K562 (cell line): ENCODE measurements around the gene AAGAB. TPM values are rescaled to one million over a fixed set of nuclear protein-coding genes. Genes with fewer than 3 reads are reported as not detected.

Source experiments
- ATAC-seq: fragments of 200-7000 bp; cut with Tn5 transposase; 3 replicates; pipeline ENCODE4 v1.9.1; 2020; ENCODE audit warnings: moderate library complexity
- BruUV-seq: library from RNA; stranded (reverse); fragments of 400-500 nt; replicated peaks from 2 replicates; lab custom pipeline; 2021; lab: Mats Ljungman, UMichigan
- CTCF ChIA-PET: fragments of 300-600 bp; formaldehyde crosslinking; extraction: SDS; loops from one replicate; lab custom pipeline; 2021; ENCODE audit warnings: low intra/inter-chr PET ratio; lab: Yijun Ruan, JAX
- POLR2A ChIA-PET: fragments of 300-600, 350-650 bp; sonication (Branson Sonifier 250); formaldehyde crosslinking; extraction: SDS; loops from one replicate; lab custom pipeline; 2021; ENCODE audit warnings: antibody characterized with exemption, inconsistent platforms; lab: Yijun Ruan, JAX
- DNase-seq, 4 experiments: peaks; one replicate each; pipeline versions ENCODE4 v3.0.0 to v3.0.0-alpha.2; 2011 to 2018; ENCODE audit warnings: low spot score in 3 of 4, mixed read lengths in 3 of 4; ENCODE audit errors: extremely low read depth in 1 of 4
- FAIRE-seq: peaks from 2 replicates; lab custom pipeline; 2011; peaks lifted over from hg19 to GRCh38; lab: Jason Lieb, UNC
- H2AFZ ChIP-seq: 2 replicates; pipeline ENCODE4 v1.6.0; 2011; ENCODE audit warnings: low read depth, low read length, control low read depth, inconsistent platforms
- H3K27ac ChIP-seq: fragments of 200-600 bp; 3 replicates; pipeline ENCODE4 v1.8.0; 2011; ENCODE audit warnings: low read depth, mild to moderate bottlenecking, control low read depth, inconsistent platforms, low read length, moderate library complexity, mixed read lengths; ENCODE audit errors: extremely low read depth
- H3K27me3 ChIP-seq, 2 experiments: fragments of 300-600 bp in 1 of 2; 2 replicates in 1 of 2; 3 replicates in 1 of 2; pipeline versions ENCODE4 v1.6.0 to v1.8.0; 2011; ENCODE audit warnings: inconsistent platforms in 2 of 2, low read length in 2 of 2, mild to moderate bottlenecking in 1 of 2, mixed read lengths in 1 of 2, moderate library complexity in 1 of 2; ENCODE audit not compliant: control insufficient read depth in 2 of 2, insufficient read depth in 2 of 2
- H3K36me3 ChIP-seq: fragments of 300-600 bp; 3 replicates; pipeline ENCODE4 v1.8.0; 2011; ENCODE audit warnings: mild to moderate bottlenecking, low read length, inconsistent platforms; ENCODE audit not compliant: control insufficient read depth, insufficient read depth
- H3K4me1 ChIP-seq, 2 experiments: fragments of 200-600 bp in 1 of 2; replicated peaks in 1 of 2; 2 replicates in 1 of 2; 3 replicates in 1 of 2; pipeline versions ENCODE4 v1.5.1 to v1.8.0; 2011; ENCODE audit warnings: inconsistent platforms in 2 of 2, low read length in 2 of 2, mild to moderate bottlenecking in 1 of 2, mixed read lengths in 1 of 2, moderate library complexity in 1 of 2; ENCODE audit not compliant: control insufficient read depth in 2 of 2, insufficient read depth in 2 of 2
- H3K4me2 ChIP-seq: 2 replicates; pipeline ENCODE4 v1.6.1; 2011; ENCODE audit warnings: low read length, control low read depth, inconsistent platforms, mixed read lengths; ENCODE audit not compliant: insufficient read depth
- H3K4me3 ChIP-seq: fragments of 200-600 bp; sonication (generic), shearing (Covaris generic); 2 replicates; pipeline ENCODE4 v1.5.1; 2016; ENCODE audit warnings: control low read depth, inconsistent platforms
- H3K79me2 ChIP-seq: fragments of 200-600 bp; 3 replicates; pipeline ENCODE4 v1.8.0; 2011; ENCODE audit warnings: low read length, inconsistent platforms; ENCODE audit not compliant: control insufficient read depth, insufficient read depth
- H3K9ac ChIP-seq, 2 experiments: 2 replicates each; pipeline versions ENCODE4 v1.6.0 to v1.6.1; 2011; ENCODE audit warnings: low read depth in 2 of 2, low read length in 2 of 2, control low read depth in 1 of 2, inconsistent platforms in 1 of 2, mild to moderate bottlenecking in 1 of 2, mixed read lengths in 1 of 2; ENCODE audit not compliant: insufficient read depth in 1 of 2
- H3K9me1 ChIP-seq: one replicate; pipeline ENCODE4 v1.6.0; 2011; ENCODE audit warnings: inconsistent platforms, mild to moderate bottlenecking, low read length, moderate library complexity; ENCODE audit not compliant: control insufficient read depth, insufficient read depth
- H3K9me3 ChIP-seq: replicated peaks from 2 replicates; pipeline ENCODE4 v1.5.1; 2011; ENCODE audit warnings: low read depth, low read length, inconsistent platforms; ENCODE audit not compliant: control insufficient read depth, insufficient read depth
- H4K20me1 ChIP-seq: replicated peaks from 2 replicates; pipeline ENCODE4 v1.6.1; 2011; ENCODE audit warnings: low read length, inconsistent platforms, mixed read lengths; ENCODE audit not compliant: control insufficient read depth, insufficient read depth
- THRB ChIP-seq: fragments of 450-650 bp; formaldehyde crosslinking; conservative IDR thresholded peaks from 2 replicates; pipeline ENCODE4 v1.4.0; 2022; ENCODE audit warnings: mild to moderate bottlenecking, missing genetic modification characterization
- WGBS: fragments of 100-300 bp; shearing (Covaris generic); methylation state at CpG from one replicate; pipeline ENCODE4 v1.1.6; 2016; ENCODE audit warnings: low coverage, mixed read lengths; ENCODE audit not compliant: insufficient coverage; ENCODE audit errors: missing lambda C conversion rate; 5-methylcytosine and 5-hydroxymethylcytosine counted together
- in situ Hi-C: fragments of 300-500 bp; cut with MboI; formaldehyde crosslinking; loops from 4 replicates; pipeline ENCODE4 v1.15.0; 2018; ENCODE audit warnings: inconsistent platforms, mixed read lengths
- intact Hi-C: fragments of 100-400 bp; cut with micrococcal nuclease; formaldehyde crosslinking; loops from 2 replicates; pipeline ENCODE4 v1.14.2; 2022
- polyA plus RNA-seq, 8 experiments: library from polyadenylated mRNA; depleted of rRNA in 4 of 8; stranded (reverse) in 5 of 8; unstranded in 3 of 8; fragments of >200 nt; fragmentation: Nextera tagmentation in 2 of 8; fragmentation: Illumina TruSeq in 1 of 8; extraction: Ambion mirVana in 2 of 8; extraction: Trizol in 1 of 8; gene quantifications; 2 replicates each; pipeline versions ENCODE4 v1.2.1 to v1.2.3, GENCODE V29; 2011 to 2014; ENCODE audit warnings: inconsistent platforms in 1 of 8, missing spikeins in 1 of 8
- total RNA-seq, 7 experiments: library from RNA; depleted of rRNA in 6 of 7; stranded (reverse); fragments of >200 nt in 6 of 7; fragmentation: Illumina TruSeq in 2 of 7; extraction: Trizol in 2 of 7; gene quantifications; 2 replicates each; pipeline versions ENCODE4 v1.2.1 to v1.2.3, GENCODE V29; 2011 to 2021; ENCODE audit warnings: low replicate concordance in 1 of 7

Gene AAGAB
- total and polyA plus RNA-seq, 9 of the 15 experiments (the other 6 are each of a cell fraction or from before 2014, with no cell fraction given): 17.8 to 109 (median 58.3) TPM

GRCh38 chr15:67194171-67195114 lies 60.0 kb downstream of the AAGAB start:
- no peaks in the 10 kb centered on the region for H4K20me1 ChIP-seq
- WGBS: 90% methylated on average over 9 of the region's 9 CpGs
- no peaks in the 10 kb centered on the region for H3K4me1 ChIP-seq
- no peak overlapping the region for H2AFZ ChIP-seq
- no peaks in the 10 kb centered on the region for H3K9me1 ChIP-seq
- H3K4me2 ChIP-seq: no peak overlapping the region
- FAIRE-seq (no peak), ATAC-seq (no peak; the same call in 2 of the 3 replicates), DNase-seq (peak in 1 of 4 experiments; percentile 5)
- H3K27ac ChIP-seq: no peak overlapping the region
- no TSS peak for BruUV-seq
- H3K4me3 ChIP-seq: no peak overlapping the region
- in situ Hi-C loops: no loop called here
- POLR2A ChIA-PET: interaction anchor here (0.6 to 1.2 kb wide), 3 partner anchors 8 to 70 kb away, joined by 3 to 4 read pairs (median 4); no protein-coding TSS in a partner anchor
- H3K79me2 ChIP-seq: no peaks in the 10 kb centered on the region
- no peaks in the 10 kb centered on the region for H3K9me3 ChIP-seq
- H3K36me3 ChIP-seq: peaks cover 52% of the 10 kb centered on the region
- H3K9ac ChIP-seq: no peak overlapping the region
- CTCF ChIA-PET: no interaction called here
- H3K27me3 ChIP-seq: no peaks in the 10 kb centered on the region
- intact Hi-C loops: no loop called here
- no peak for TF ChIP-seq THRB (CRISPR knock-in tag)
